NCI-H1048 (cell line): ENCODE data around the gene ZBTB4.

Experiments used
- DNase-seq: peaks from one replicate; lab custom pipeline; 2025; lab: John Stamatoyannopoulos, UW

Gene ZBTB4, protein sequence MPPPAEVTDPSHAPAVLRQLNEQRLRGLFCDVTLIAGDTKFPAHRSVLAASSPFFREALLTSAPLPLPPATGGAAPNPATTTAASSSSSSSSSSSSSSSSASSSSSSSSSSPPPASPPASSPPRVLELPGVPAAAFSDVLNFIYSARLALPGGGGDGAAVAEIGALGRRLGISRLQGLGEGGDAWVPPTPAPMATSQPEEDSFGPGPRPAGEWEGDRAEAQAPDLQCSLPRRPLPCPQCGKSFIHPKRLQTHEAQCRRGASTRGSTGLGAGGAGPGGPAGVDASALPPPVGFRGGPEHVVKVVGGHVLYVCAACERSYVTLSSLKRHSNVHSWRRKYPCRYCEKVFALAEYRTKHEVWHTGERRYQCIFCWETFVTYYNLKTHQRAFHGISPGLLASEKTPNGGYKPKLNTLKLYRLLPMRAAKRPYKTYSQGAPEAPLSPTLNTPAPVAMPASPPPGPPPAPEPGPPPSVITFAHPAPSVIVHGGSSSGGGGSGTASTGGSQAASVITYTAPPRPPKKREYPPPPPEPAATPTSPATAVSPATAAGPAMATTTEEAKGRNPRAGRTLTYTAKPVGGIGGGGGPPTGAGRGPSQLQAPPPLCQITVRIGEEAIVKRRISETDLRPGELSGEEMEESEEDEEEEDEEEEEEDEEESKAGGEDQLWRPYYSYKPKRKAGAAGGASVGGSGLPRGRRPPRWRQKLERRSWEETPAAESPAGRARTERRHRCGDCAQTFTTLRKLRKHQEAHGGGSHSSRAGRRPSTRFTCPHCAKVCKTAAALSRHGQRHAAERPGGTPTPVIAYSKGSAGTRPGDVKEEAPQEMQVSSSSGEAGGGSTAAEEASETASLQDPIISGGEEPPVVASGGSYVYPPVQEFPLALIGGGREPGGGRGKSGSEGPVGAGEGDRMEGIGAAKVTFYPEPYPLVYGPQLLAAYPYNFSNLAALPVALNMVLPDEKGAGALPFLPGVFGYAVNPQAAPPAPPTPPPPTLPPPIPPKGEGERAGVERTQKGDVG

GRCh38 chr17:7479213-7480088, at the start of gene ZBTB4:
Gene ZBTB4, minus strand, starts transcription at chr17:7479631. Its CDS starts 12,830 bp downstream, at chr17:7466801.
- DNase-seq: no peak

DNA sequence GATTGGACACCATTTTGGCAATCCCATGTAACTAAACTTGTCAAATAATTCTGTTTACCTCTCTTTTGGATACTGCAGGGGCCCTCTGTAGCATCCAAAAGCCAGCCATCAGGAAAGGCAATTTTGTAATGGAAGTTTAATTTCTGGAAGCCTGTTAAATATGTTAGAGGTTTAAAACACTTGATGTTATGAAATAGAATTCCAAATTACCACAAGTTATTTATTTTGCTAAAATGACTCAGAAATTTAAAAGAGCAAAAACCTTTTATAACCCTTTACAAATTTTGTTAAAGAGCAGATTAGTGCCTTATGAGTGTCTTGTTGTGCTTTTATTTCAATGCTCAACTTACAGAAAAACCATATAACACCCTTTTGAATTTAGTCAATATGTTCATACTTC, 49.4 kb upstream of the ZBTB4 start:
- no peak for DNase-seq

GRCh38 chr17:7523033-7523432, 43.6 kb upstream of the ZBTB4 start:
- DNase-seq: no peak

- DNase-seq: no peak
Measured at GRCh38 chr17:7515911-7516610, 36.6 kb upstream of the ZBTB4 start.

- DNase-seq: no peak
Measured at GRCh38 chr17:7513850-7514419, 34.5 kb upstream of the ZBTB4 start.

- no peak for DNase-seq
Measured at GRCh38 chr17:7512824-7513540, 33.6 kb upstream of the ZBTB4 start.

DNA sequence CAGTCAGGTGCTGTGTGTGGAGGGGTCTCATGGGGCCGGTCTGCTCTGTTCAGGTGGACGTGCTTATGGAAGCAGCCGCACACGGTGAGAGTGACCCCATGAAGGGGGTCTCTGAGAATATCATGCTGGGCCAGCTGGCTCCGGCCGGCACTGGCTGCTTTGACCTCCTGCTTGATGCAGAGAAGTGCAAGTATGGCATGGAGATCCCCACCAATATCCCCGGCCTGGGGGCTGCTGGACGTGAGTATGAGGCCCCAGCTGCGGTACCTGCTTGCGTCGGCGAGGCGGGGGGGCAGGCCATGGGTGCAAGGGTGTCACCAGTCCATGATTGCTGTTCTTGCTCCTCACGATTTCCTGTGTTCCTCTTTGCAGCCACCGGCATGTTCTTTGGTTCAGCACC, 32.7 kb upstream of the ZBTB4 start:
- no peak for DNase-seq

GRCh38 chr17:7511108-7511507, 31.7 kb upstream of the ZBTB4 start:
- no peak for DNase-seq

- DNase-seq: no peak
Measured at GRCh38 chr17:7509937-7510336, 30.5 kb upstream of the ZBTB4 start.

GRCh38 chr17:7508846-7509245, 29.4 kb upstream of the ZBTB4 start:
- no peak for DNase-seq

GRCh38 chr17:7508145-7508544, 28.7 kb upstream of the ZBTB4 start:
- no peak for DNase-seq

GRCh38 chr17:7503521-7503920, 24.1 kb upstream of the ZBTB4 start:
- no peak for DNase-seq

- DNase-seq: no peak
Measured at GRCh38 chr17:7502987-7503386, 23.6 kb upstream of the ZBTB4 start.

DNA sequence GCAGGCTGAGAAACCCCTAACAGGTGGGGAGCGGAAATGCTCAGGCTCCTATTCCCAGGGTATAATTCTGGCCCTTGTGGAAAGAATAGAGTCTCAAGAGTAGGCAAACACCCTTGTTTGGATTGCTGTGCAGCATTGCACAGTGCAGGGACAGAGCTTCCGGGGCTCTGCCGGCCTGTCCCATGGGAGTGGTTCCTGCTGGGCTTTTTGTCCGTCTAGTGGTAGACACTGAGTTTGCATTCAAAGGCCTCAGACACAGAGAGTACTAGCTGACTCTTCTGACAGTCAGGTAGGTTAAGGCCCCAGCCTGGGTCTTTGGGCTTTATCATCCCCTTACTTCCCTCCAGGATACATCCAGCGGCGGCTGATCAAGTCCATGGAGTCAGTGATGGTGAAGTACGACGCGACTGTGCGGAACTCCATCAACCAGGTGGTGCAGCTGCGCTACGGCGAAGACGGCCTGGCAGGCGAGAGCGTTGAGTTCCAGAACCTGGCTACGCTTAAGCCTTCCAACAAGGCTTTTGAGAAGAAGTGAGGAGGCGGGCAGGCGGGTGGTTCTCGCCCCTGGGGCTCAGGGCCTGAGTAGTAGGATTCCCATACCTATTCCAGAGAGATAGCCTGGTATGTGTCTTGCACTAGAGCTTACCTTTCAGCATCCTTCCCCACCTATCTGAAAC, 22.9 kb upstream of the ZBTB4 start:
- DNase-seq: no peak

GRCh38 chr17:7501729-7502128, 22.3 kb upstream of the ZBTB4 start:
- no peak for DNase-seq

GRCh38 chr17:7499161-7499560, 19.7 kb upstream of the ZBTB4 start:
- no peak for DNase-seq

DNA sequence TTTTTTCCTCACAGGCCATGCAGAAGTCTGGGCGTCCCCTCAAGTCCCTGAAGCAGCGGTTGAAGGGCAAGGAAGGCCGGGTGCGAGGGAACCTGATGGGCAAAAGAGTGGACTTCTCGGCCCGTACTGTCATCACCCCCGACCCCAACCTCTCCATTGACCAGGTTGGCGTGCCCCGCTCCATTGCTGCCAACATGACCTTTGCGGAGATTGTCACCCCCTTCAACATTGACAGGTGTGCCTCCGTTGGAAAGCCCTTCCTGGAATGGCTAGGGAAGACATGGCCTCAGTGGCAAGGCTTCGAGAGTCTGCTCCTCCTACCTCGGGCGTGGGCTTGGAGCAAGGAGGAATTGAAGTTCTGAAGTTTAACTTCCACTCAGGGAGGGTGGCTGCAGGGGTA, 18.2 kb upstream of the ZBTB4 start:
- no peak for DNase-seq

GRCh38 chr17:7497228-7497627, 17.8 kb upstream of the ZBTB4 start:
- no peak for DNase-seq

DNA sequence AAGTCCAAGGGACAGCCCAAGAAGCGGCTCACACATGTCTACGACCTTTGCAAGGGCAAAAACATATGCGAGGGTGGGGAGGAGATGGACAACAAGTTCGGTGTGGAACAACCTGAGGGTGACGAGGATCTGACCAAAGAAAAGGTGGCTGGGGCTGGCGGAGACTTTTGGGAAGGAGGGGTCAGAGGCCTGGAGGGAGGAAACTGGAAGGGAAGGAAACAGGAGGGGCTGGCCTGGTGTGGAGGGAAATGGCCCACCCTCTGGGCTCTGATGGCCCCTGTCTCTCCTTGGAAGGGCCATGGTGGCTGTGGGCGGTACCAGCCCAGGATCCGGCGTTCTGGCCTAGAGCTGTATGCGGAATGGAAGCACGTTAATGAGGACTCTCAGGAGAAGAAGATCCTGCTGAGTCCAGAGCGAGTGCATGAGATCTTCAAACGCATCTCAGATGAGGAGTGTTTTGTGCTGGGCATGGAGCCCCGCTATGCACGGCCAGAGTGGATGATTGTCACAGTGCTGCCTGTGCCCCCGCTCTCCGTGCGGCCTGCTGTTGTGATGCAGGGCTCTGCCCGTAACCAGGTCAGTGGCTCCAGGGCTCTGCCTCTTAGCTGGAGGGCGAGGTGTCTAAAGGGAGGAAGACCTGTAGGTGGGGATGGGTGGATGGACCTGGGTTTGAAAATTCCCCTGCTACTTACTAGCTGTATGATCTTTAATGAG, 17.2 kb upstream of the ZBTB4 start:
- DNase-seq: no peak
